Osteocyte (in vitro differentiated cells): ENCODE measurements around the gene COMTD1. TPM values are rescaled to one million over a fixed set of nuclear protein-coding genes. Genes with fewer than 3 reads are reported as not detected.

Experiments
- DNase-seq: peaks from one replicate; pipeline ENCODE4 v3.0.0; 2021; ENCODE audit warnings: mixed read lengths; ENCODE audit not compliant: unreplicated experiment; ENCODE audit errors: extremely low spot score
- H3K27ac Mint-ChIP-seq: one replicate; pipeline ENCODE4 v1.8.0; 2021; ENCODE audit warnings: mild to moderate bottlenecking, mixed read lengths; ENCODE audit not compliant: unreplicated experiment
- H3K27me3 Mint-ChIP-seq: one replicate; pipeline ENCODE4 v1.8.0; 2021; ENCODE audit warnings: mixed read lengths; ENCODE audit not compliant: unreplicated experiment
- H3K36me3 Mint-ChIP-seq: one replicate; pipeline ENCODE4 v1.8.0; 2021; ENCODE audit warnings: mixed read lengths; ENCODE audit not compliant: unreplicated experiment
- H3K4me1 Mint-ChIP-seq: one replicate; pipeline ENCODE4 v1.8.0; 2021; ENCODE audit warnings: mixed read lengths; ENCODE audit not compliant: unreplicated experiment
- H3K4me3 Mint-ChIP-seq: one replicate; pipeline ENCODE4 v1.8.0; 2021; ENCODE audit warnings: mild to moderate bottlenecking, moderate library complexity, mixed read lengths; ENCODE audit not compliant: unreplicated experiment
- H3K9me3 Mint-ChIP-seq: one replicate; pipeline ENCODE4 v1.8.0; 2021; ENCODE audit warnings: mixed read lengths; ENCODE audit not compliant: unreplicated experiment
- CTCF ChIP-seq: fragments of 200-600 bp; sonication (generic); IDR thresholded peaks from 2 replicates; pipeline ENCODE4 v1.5.0; 2021; ENCODE audit warnings: antibody characterized with exemption, mild to moderate bottlenecking, moderate library complexity
- total RNA-seq: library from RNA; stranded (reverse); gene quantifications from 2 replicates; pipeline ENCODE4 v1.2.1, GENCODE V29; 2021

Gene COMTD1
- total RNA-seq, 1 donor from 2014 or later = 12.9 TPM

DNA sequence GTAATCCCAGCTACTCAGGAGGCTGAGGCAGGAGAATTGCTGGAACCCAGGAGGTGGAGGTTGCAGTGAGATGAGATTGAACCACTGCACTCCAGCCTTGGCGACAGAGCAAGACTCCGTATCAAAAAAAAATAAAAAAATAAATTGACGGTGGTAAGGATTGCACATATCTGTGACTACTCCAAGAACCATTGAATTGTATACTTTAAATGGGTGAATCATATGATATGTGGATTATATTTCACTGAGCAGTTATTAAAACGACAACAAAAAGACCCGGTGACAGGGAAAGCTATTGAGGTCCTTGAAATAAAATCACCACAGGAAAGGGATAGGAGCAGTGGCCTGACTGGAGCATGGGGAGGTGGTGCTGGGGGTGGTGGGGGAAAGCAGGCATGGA lies 31.2 kb upstream of the COMTD1 start:
- H3K36me3 Mint-ChIP-seq = no peaks in the 10 kb centered on the region
- no peaks in the 10 kb centered on the region for H3K9me3 Mint-ChIP-seq
- no peak overlapping the region for H3K4me3 Mint-ChIP-seq
- no peak overlapping the region for H3K27ac Mint-ChIP-seq
- no peaks in the 10 kb centered on the region for H3K27me3 Mint-ChIP-seq
- no peak for TF ChIP-seq CTCF
- H3K4me1 Mint-ChIP-seq = peaks cover 4% of the 10 kb centered on the region
- DNase-seq = no peak

DNA sequence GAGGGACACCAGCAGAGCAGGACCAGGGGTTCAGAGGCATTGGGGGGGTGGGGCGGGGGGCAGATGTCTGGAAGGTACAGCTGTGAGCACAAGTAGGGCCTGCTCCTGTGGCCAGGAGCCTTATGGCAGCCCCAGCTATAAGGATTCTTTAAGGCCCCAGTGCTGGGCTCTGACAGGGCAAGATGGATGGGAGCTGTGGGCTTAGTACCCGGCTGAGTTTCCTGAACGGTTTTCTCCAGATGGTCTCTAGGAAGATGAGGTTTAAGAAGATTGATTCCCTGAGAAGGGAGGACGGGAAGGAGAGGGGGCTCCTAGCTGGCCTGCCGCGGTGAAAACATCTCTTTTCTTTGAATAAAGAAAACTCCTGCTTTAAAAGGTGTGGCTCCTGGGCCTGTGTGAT lies 30.1 kb upstream of the COMTD1 start:
- H3K9me3 Mint-ChIP-seq = no peaks in the 10 kb centered on the region
- peaks cover 8% of the 10 kb centered on the region for H3K4me1 Mint-ChIP-seq
- H3K27me3 Mint-ChIP-seq = no peaks in the 10 kb centered on the region
- H3K36me3 Mint-ChIP-seq = no peaks in the 10 kb centered on the region
- DNase-seq = no peak
- no peak overlapping the region for H3K4me3 Mint-ChIP-seq
- no peak overlapping the region for H3K27ac Mint-ChIP-seq
- TF ChIP-seq CTCF = no peak

GRCh38 chr10:75263806-75264205 lies 28.0 kb upstream of the COMTD1 start:
- no peaks in the 10 kb centered on the region for H3K27me3 Mint-ChIP-seq
- DNase-seq = no peak
- H3K4me1 Mint-ChIP-seq = peaks cover 8% of the 10 kb centered on the region
- no peaks in the 10 kb centered on the region for H3K9me3 Mint-ChIP-seq
- no peaks in the 10 kb centered on the region for H3K36me3 Mint-ChIP-seq
- no peak overlapping the region for H3K4me3 Mint-ChIP-seq
- H3K27ac Mint-ChIP-seq = no peak overlapping the region
- no peak for TF ChIP-seq CTCF

GRCh38 chr10:75261813-75262705 lies 26.3 kb upstream of the COMTD1 start:
- Mint-ChIP-seq H3K27ac (no peak overlapping the region), H3K4me1 (peaks cover 8% of the 10 kb centered on the region), H3K27me3 (no peaks in the 10 kb centered on the region), H3K4me3 (no peak overlapping the region), H3K9me3 (no peaks in the 10 kb centered on the region), H3K36me3 (no peaks in the 10 kb centered on the region)
- no peak for DNase-seq
- TF ChIP-seq CTCF = no peak

DNA sequence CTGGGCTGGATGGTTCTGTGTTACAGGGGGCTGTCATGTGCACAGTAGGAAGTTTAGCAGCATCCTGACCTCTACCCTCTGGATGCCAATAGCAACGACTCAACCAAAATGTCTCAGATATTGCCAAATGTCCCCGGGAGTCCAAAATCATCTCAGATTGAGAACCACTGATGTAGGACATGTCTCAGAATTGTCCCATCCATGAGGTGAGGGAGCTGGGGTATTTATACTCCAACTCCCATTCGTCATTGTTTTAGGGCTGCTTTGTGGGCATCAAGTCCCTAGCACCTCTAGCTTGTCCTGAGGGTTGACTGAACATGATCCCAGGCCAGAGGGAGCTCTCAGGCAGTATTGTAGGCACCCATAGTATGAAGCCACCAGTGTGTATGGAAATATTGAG lies 25.2 kb upstream of the COMTD1 start:
- no peaks in the 10 kb centered on the region for H3K27me3 Mint-ChIP-seq
- no peak overlapping the region for H3K27ac Mint-ChIP-seq
- H3K9me3 Mint-ChIP-seq = no peaks in the 10 kb centered on the region
- no peak for DNase-seq
- peaks cover 8% of the 10 kb centered on the region for H3K4me1 Mint-ChIP-seq
- no peak for TF ChIP-seq CTCF
- H3K36me3 Mint-ChIP-seq = no peaks in the 10 kb centered on the region
- no peak overlapping the region for H3K4me3 Mint-ChIP-seq
